GM12878 (cell line): Measurements from ENCODE around the gene MAGI1. TPM values are rescaled to one million over a fixed set of nuclear protein-coding genes. Genes with fewer than 3 reads are reported as not detected.

Experiments used
- ATAC-seq: fragments of 200-7000 bp; cut with Tn5 transposase; 3 replicates; pipeline ENCODE4 v1.9.1; 2020; ENCODE audit warnings: mild to moderate bottlenecking, moderate library complexity
- BruUV-seq: library from RNA; stranded (reverse); fragments of 400-500 nt; replicated peaks from 2 replicates; lab custom pipeline; 2021; lab: Mats Ljungman, UMichigan
- CTCF ChIA-PET: fragments of 300-600 bp; sonication (Branson Sonifier 250); formaldehyde crosslinking; extraction: SDS; loops from one replicate; lab custom pipeline; 2021; ENCODE audit warnings: inconsistent platforms; lab: Yijun Ruan, JAX
- POLR2A ChIA-PET: fragments of 350-600 bp; formaldehyde crosslinking; extraction: SDS; loops from one replicate; lab custom pipeline; 2021; ENCODE audit warnings: inconsistent platforms; lab: Charles Lee
- RAD21 ChIA-PET: fragments of 300-600 bp; sonication (Branson Sonifier 250); formaldehyde crosslinking; loops from one replicate; lab custom pipeline; 2023; ENCODE audit warnings: antibody characterized with exemption; ENCODE audit not compliant: unreplicated experiment; lab: Charles Lee
- SMC1A ChIA-PET: fragments of 300-600 bp; sonication (Branson Sonifier 250); formaldehyde crosslinking; loops from one replicate; lab custom pipeline; 2023; ENCODE audit not compliant: unreplicated experiment, uncharacterized antibody; lab: Charles Lee
- DNase-seq: peaks from one replicate; pipeline ENCODE4 v3.0.0-alpha.2; 2011; ENCODE audit warnings: low read depth, low spot score
- FAIRE-seq: peaks from 3 replicates; lab custom pipeline; 2011; peaks lifted over from hg19 to GRCh38; lab: Jason Lieb, UNC
- H2AFZ ChIP-seq: 2 replicates; pipeline ENCODE4 v1.6.0; 2011; ENCODE audit warnings: low read depth, low read length, control low read depth; ENCODE audit not compliant: control insufficient read depth
- H3K27ac ChIP-seq: 2 replicates; pipeline ENCODE4 v1.5.1; 2011; ENCODE audit warnings: control low read depth; ENCODE audit not compliant: control insufficient read depth, insufficient read depth
- H3K27me3 ChIP-seq, 2 experiments: replicated peaks in 1 of 2; 2 replicates each; pipeline versions ENCODE4 v1.6.0 to v1.6.1; 2011; ENCODE audit warnings: low read length in 1 of 2; ENCODE audit not compliant: control insufficient read depth in 2 of 2, insufficient read depth in 2 of 2
- H3K36me3 ChIP-seq, 2 experiments: 2 replicates each; pipeline ENCODE4 v1.5.1; 2011; ENCODE audit warnings: low read length in 1 of 2; ENCODE audit not compliant: control insufficient read depth in 2 of 2, insufficient read depth in 2 of 2
- H3K4me1 ChIP-seq: 2 replicates; pipeline ENCODE4 v1.6.1; 2011; ENCODE audit warnings: mild to moderate bottlenecking, low read length, moderate library complexity, mixed read lengths; ENCODE audit not compliant: control insufficient read depth, insufficient read depth
- H3K4me2 ChIP-seq: 2 replicates; pipeline ENCODE4 v1.6.0; 2011; ENCODE audit warnings: control low read depth; ENCODE audit not compliant: control insufficient read depth, insufficient read depth
- H3K4me3 ChIP-seq: fragments of 200-600 bp; sonication (generic); 2 replicates; pipeline ENCODE4 v1.5.1; 2016
- H3K79me2 ChIP-seq: 2 replicates; pipeline ENCODE4 v1.6.0; 2011; ENCODE audit warnings: low read length; ENCODE audit not compliant: control insufficient read depth, insufficient read depth
- H3K9ac ChIP-seq: 2 replicates; pipeline ENCODE4 v1.8.0; 2011; ENCODE audit warnings: low read length, control low read depth, mixed read lengths; ENCODE audit not compliant: control insufficient read depth, insufficient read depth
- H3K9me3 ChIP-seq: replicated peaks from 3 replicates; pipeline ENCODE4 v1.5.1; 2011; ENCODE audit warnings: mild to moderate bottlenecking, low read length; ENCODE audit not compliant: control insufficient read depth, insufficient read depth
- H4K20me1 ChIP-seq: 2 replicates; pipeline ENCODE4 v1.6.0; 2011; ENCODE audit not compliant: control insufficient read depth, insufficient read depth
- CBFB ChIP-seq: IDR thresholded peaks from 2 replicates; pipeline ENCODE4 v1.6.1; 2016; ENCODE audit warnings: antibody characterized with exemption, low read depth
- KLF5 ChIP-seq: fragments of 450-650 bp; IDR thresholded peaks from 2 replicates; pipeline ENCODE4 v1.6.1; 2014; ENCODE audit warnings: mild to moderate bottlenecking; ENCODE audit not compliant: partially characterized antibody
- NR2C1 ChIP-seq: fragments of 450-650 bp; IDR thresholded peaks from 2 replicates; pipeline ENCODE4 v1.6.1; 2017; ENCODE audit warnings: antibody characterized with exemption, mild to moderate bottlenecking, moderate library complexity
- PAX5 ChIP-seq: IDR thresholded peaks from 2 replicates; pipeline ENCODE4 v1.6.1; 2011; ENCODE audit warnings: low read depth, low read length, borderline replicate concordance
- RAD51 ChIP-seq: fragments of 450-650 bp; IDR thresholded peaks from 2 replicates; pipeline ENCODE4 v1.6.1; 2016; ENCODE audit warnings: moderate library complexity, mild to moderate bottlenecking, inconsistent platforms
- RFX5 ChIP-seq: IDR thresholded peaks from 2 replicates; pipeline ENCODE4 v1.6.1; 2011; ENCODE audit warnings: low read depth, low read length, improper control_type of control experiment
- SMC3 ChIP-seq: IDR thresholded peaks from 2 replicates; pipeline ENCODE4 v1.6.1; 2011; ENCODE audit warnings: low read length, improper control_type of control experiment, borderline replicate concordance
- SUZ12 ChIP-seq: fragments of 200-600 bp; sonication (generic); IDR thresholded peaks from one replicate; pipeline ENCODE4 v1.6.1; 2018; ENCODE audit warnings: antibody characterized with exemption, mild to moderate bottlenecking; ENCODE audit not compliant: unreplicated experiment
- ZNF24 ChIP-seq: fragments of 450-650 bp; IDR thresholded peaks from 2 replicates; pipeline ENCODE4 v1.6.1; 2017; ENCODE audit warnings: antibody characterized with exemption, mild to moderate bottlenecking
- WGBS: methylation state at CpG from one replicate; pipeline ENCODE4 v1.1.6; 2016; ENCODE audit warnings: low lambda C conversion rate; ENCODE audit not compliant: insufficient replicate concordance, insufficient coverage; ENCODE audit errors: missing lambda C conversion rate; 5-methylcytosine and 5-hydroxymethylcytosine counted together
- in situ Hi-C: fragments of 300-500 bp; cut with MboI; formaldehyde crosslinking; loops from 9 replicates; pipeline ENCODE4 v1.14.3; 2018; ENCODE audit warnings: mixed read lengths
- intact Hi-C: fragments of 100-400 bp; cut with micrococcal nuclease; formaldehyde crosslinking; loops from one replicate; pipeline ENCODE4 v1.14.2; 2022; ENCODE audit not compliant: unreplicated experiment
- polyA plus RNA-seq, 11 experiments: library from polyadenylated mRNA; depleted of rRNA in 4 of 11; unstranded in 6 of 11; stranded (reverse) in 5 of 11; fragments of >200 nt; fragmentation: Nextera tagmentation in 4 of 11; fragmentation: Illumina TruSeq in 1 of 11; extraction: Ambion mirVana in 4 of 11; extraction: Trizol in 1 of 11; gene quantifications; 1 replicate in 1 of 11; 2 replicates in 10 of 11; pipeline versions ENCODE4 v1.2.1 to v1.2.3, GENCODE V29; 2011 to 2016; ENCODE audit warnings: inconsistent platforms in 2 of 11, missing spikeins in 2 of 11, low read depth in 1 of 11
- total RNA-seq, 4 experiments: library from RNA; depleted of rRNA in 3 of 4; stranded (reverse); fragments of >200 nt in 3 of 4; fragmentation: Illumina TruSeq in 1 of 4; extraction: Trizol in 1 of 4; gene quantifications; 2 replicates each; pipeline versions ENCODE4 v1.2.1 to v1.2.3, GENCODE V29; 2013 to 2021
- TF ChIP-seq, protein P1 (sequence below): fragments of 450-650 bp; IDR thresholded peaks from 2 replicates; pipeline ENCODE4 v1.6.1; 2018; ENCODE audit warnings: borderline replicate concordance, mild to moderate bottlenecking; ENCODE audit not compliant: partially characterized antibody
- TF ChIP-seq, protein P2 (sequence below): fragments of 150-350 bp; IDR thresholded peaks from 2 replicates; pipeline ENCODE4 v1.6.1; 2014; ENCODE audit warnings: mild to moderate bottlenecking, low read depth, low read length
- TF ChIP-seq, protein P3 (sequence below): IDR thresholded peaks from 2 replicates; pipeline ENCODE4 v1.6.1; 2012; ENCODE audit warnings: low read depth, low read length, improper control_type of control experiment

The MAGI1 gene
- total and polyA plus RNA-seq, 10 of the 15 experiments (the other 5 are each of a cell fraction or from before 2014, with no cell fraction given): 0.02 to 3.3 (median 0.29) TPM; not detected in 1

DNA sequence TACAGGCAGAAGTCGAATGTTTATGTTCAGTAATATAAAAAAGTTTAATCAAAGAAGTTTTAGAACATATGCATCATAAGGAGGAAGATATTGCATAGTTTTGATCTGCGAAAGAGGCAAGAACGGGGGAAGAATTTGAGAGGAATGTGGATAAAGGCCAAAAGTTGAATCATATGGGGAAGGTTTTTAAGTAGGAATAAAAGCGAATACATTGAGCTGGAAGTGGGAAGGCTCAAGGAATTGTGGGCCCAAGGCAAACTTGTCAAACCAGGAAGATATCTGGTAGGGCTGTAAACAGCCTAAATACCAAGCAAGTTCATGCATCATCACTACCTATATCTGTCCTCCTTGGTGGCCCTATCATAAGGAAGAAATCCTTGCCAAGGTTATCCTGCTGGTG is 186.9 kb downstream of the MAGI1 start (continued):
- TF ChIP-seq, protein P1, sequence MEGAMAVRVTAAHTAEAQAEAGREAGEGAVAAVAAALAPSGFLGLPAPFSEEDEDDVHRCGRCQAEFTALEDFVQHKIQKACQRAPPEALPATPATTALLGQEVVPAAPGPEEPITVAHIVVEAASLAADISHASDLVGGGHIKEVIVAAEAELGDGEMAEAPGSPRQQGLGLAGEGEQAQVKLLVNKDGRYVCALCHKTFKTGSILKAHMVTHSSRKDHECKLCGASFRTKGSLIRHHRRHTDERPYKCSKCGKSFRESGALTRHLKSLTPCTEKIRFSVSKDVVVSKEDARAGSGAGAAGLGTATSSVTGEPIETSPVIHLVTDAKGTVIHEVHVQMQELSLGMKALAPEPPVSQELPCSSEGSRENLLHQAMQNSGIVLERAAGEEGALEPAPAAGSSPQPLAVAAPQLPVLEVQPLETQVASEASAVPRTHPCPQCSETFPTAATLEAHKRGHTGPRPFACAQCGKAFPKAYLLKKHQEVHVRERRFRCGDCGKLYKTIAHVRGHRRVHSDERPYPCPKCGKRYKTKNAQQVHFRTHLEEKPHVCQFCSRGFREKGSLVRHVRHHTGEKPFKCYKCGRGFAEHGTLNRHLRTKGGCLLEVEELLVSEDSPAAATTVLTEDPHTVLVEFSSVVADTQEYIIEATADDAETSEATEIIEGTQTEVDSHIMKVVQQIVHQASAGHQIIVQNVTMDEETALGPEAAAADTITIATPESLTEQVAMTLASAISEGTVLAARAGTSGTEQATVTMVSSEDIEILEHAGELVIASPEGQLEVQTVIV: no peak
- no peak for TF ChIP-seq PAX5
- no peak for TF ChIP-seq SUZ12
- no peak for TF ChIP-seq RAD51
- TF ChIP-seq RFX5: no peak
- TF ChIP-seq, protein P2, sequence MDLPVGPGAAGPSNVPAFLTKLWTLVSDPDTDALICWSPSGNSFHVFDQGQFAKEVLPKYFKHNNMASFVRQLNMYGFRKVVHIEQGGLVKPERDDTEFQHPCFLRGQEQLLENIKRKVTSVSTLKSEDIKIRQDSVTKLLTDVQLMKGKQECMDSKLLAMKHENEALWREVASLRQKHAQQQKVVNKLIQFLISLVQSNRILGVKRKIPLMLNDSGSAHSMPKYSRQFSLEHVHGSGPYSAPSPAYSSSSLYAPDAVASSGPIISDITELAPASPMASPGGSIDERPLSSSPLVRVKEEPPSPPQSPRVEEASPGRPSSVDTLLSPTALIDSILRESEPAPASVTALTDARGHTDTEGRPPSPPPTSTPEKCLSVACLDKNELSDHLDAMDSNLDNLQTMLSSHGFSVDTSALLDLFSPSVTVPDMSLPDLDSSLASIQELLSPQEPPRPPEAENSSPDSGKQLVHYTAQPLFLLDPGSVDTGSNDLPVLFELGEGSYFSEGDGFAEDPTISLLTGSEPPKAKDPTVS: no peak
- TF ChIP-seq, protein P3, sequence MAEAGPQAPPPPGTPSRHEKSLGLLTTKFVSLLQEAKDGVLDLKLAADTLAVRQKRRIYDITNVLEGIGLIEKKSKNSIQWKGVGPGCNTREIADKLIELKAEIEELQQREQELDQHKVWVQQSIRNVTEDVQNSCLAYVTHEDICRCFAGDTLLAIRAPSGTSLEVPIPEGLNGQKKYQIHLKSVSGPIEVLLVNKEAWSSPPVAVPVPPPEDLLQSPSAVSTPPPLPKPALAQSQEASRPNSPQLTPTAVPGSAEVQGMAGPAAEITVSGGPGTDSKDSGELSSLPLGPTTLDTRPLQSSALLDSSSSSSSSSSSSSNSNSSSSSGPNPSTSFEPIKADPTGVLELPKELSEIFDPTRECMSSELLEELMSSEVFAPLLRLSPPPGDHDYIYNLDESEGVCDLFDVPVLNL: no peak
- no peak for TF ChIP-seq ZNF24

DNA sequence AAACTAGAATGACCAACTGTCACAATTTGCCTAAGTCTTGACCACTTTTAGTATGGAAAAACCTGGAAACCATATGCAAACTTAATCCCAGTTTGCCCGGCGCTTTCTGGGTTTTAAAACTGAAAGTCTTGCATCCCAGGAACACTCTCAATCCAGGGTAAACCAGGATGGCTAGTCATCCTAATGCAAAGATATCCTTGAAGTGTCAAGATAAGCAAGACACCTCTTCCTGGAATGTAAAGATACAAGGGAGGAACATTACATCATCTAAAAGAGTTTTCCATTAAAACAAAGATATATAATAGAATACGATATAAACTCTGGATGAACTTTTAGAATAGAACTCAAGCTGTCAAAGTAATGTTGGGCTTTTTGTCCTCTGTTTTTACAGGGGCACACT is 188.5 kb downstream of the MAGI1 start:
- CTCF ChIA-PET: no interaction called here
- no peak for TF ChIP-seq NR2C1
- no peak for TF ChIP-seq CBFB
- no peak for TF ChIP-seq SMC3
- TF ChIP-seq KLF5: no peak
- TF ChIP-seq, all 136 proteins: peak for 0
- intact Hi-C loops: no loop called here
- Histone ChIP-seq H3K9ac (no peak overlapping the region), H3K9me3 (no peaks in the 10 kb centered on the region), H4K20me1 (no peaks in the 10 kb centered on the region), H3K27me3 (no peaks in the 10 kb centered on the region), H3K79me2 (no peaks in the 10 kb centered on the region), H2AFZ (no peak overlapping the region), H3K36me3 (no peaks in the 10 kb centered on the region), H3K27ac (no peak overlapping the region), H3K4me3 (no peak overlapping the region), H3K4me2 (no peak overlapping the region), H3K4me1 (no peaks in the 10 kb centered on the region)
- FAIRE-seq: no peak
- BruUV-seq: no TSS peak
- ChIA-PET SMC1A (interaction anchor here (2.4 kb wide), 1 partner anchor 10 kb away, joined by 7 read pairs; no protein-coding TSS in a partner anchor), POLR2A (no interaction called here), RAD21 (no interaction called here)
- WGBS: 63% methylated on average over 3 of the region's 3 CpGs
- DNase-seq: no peak
- no peak for ATAC-seq
- in situ Hi-C loops: no loop called here
